ENCODE results near the gene CD99.
"Not testable (repeated sequence)": the region's sequence is repeated elsewhere in the genome, so short reads cannot be mapped to it uniquely, and the experiment has no call there.

The CD99 gene

GRCh38 chrX:2774776-2775175 is 83.7 kb downstream of the CD99 start:
- ChIA-PET POLR2A (no interaction called here), CTCF (no interaction called here)
- TF ChIP-seq ZNF600 (tag by site-specific recombination; IDR thresholded peaks at IDR 0.05): no peak
- no peak for TF ChIP-seq ZNF518A (tag by site-specific recombination; conservative IDR thresholded peaks at IDR 0.05; ENCODE audit: low read depth)
- TF ChIP-seq ZNF140 (tag by site-specific recombination; IDR thresholded peaks at IDR 0.05): peak; percentile 44; the same call in 1 of the 2 replicates
- no peak for TF ChIP-seq ZNF549 (tag by site-specific recombination; IDR thresholded peaks at IDR 0.05)
- TF ChIP-seq ZNF148 (tag by site-specific recombination; IDR thresholded peaks at IDR 0.05; ENCODE audit: borderline replicate concordance): no peak
- Histone ChIP-seq H3K9me3 (ENCODE audit: control insufficient read depth, insufficient read depth, low read depth, low read length) (no peaks in the 10 kb centered on the region; the same call in none of the 2 replicates), H3K4me3 (ENCODE audit: low read depth, low read length) (no peak overlapping the region), H3K36me3 (ENCODE audit: control insufficient read depth in 2 of 2, insufficient read depth in 1 of 2, low read length in 2 of 2) (no peaks in the 10 kb centered on the region), H3K27ac (ENCODE audit: extremely low read depth, low read depth, low read length) (no peak overlapping the region), H3K4me1 (ENCODE audit: control insufficient read depth, insufficient read depth, low read length) (no peaks in the 10 kb centered on the region)

- H3K9me3 ChIP-seq (ENCODE audit: control insufficient read depth, insufficient read depth, low read depth, low read length); POLR2A ChIA-PET: not testable (repeated sequence)
Measured at GRCh38 chrX:2780472-2781225, 89.6 kb downstream of the CD99 start.

GRCh38 chrX:2781226-2781571 is 90.1 kb downstream of the CD99 start:
- no peak overlapping the region for H3K27ac ChIP-seq (ENCODE audit: extremely low read depth, low read depth, low read length)
- no peaks in the 10 kb centered on the region for H3K36me3 ChIP-seq (ENCODE audit: control insufficient read depth in 2 of 2, insufficient read depth in 1 of 2, low read length in 2 of 2)
- TF ChIP-seq ZNF830 (tag by site-specific recombination; IDR thresholded peaks at IDR 0.05; ENCODE audit: low read depth) (no peak), ZNF449 (tag by site-specific recombination; IDR thresholded peaks at IDR 0.05) (no peak), ZBTB1 (tag by site-specific recombination; IDR thresholded peaks at IDR 0.05) (no peak), SCRT2 (tag by site-specific recombination; IDR thresholded peaks at IDR 0.05) (no peak), ZNF560 (tag by site-specific recombination; IDR thresholded peaks at IDR 0.05; ENCODE audit: borderline replicate concordance) (no peak), INSM2 (tag by site-specific recombination; IDR thresholded peaks at IDR 0.05) (no peak), ZNF843 (tag by site-specific recombination; IDR thresholded peaks at IDR 0.05) (no peak), ZNF394 (tag by site-specific recombination; IDR thresholded peaks at IDR 0.05; ENCODE audit: borderline replicate concordance) (no peak), MEIS1 (CRISPR knock-in tag; IDR thresholded peaks at IDR 0.05; ENCODE audit: borderline replicate concordance) (no peak)
- no peaks in the 10 kb centered on the region for H3K9me3 ChIP-seq (ENCODE audit: control insufficient read depth, insufficient read depth, low read depth, low read length)
- H3K4me1 ChIP-seq (ENCODE audit: control insufficient read depth, insufficient read depth, low read length): no peaks in the 10 kb centered on the region
- CTCF ChIA-PET: no interaction called here
- H3K4me3 ChIP-seq (ENCODE audit: low read depth, low read length): no peak overlapping the region
- POLR2A ChIA-PET: no interaction called here

More at GRCh38 chrX:2780472-2781225, 89.6 kb downstream of the CD99 start:
- H3K27ac ChIP-seq (ENCODE audit: extremely low read depth, low read depth, low read length); H3K4me1 ChIP-seq (ENCODE audit: control insufficient read depth, insufficient read depth, low read length); CTCF ChIA-PET; H3K36me3 ChIP-seq (ENCODE audit: control insufficient read depth in 2 of 2, insufficient read depth in 1 of 2, low read length in 2 of 2); H3K4me3 ChIP-seq (ENCODE audit: low read depth, low read length): not testable (repeated sequence)
